Measurements from ENCODE around the gene PSAT1.

GRCh38 chr9:78314550-78314949, 17.6 kb downstream of the PSAT1 start:
- TF ChIP-seq CTCF (conservative IDR thresholded peaks at IDR 0.05; ENCODE audit: low read depth, low read length) (no peak), EZH2 (IDR thresholded peaks at IDR 0.05; ENCODE audit: low read length, unreplicated experiment) (no peak), EZH2phosphoT487 (IDR thresholded peaks at IDR 0.05; ENCODE audit: borderline replicate concordance, low read length) (no peak)
